AG09309 (cell line): ENCODE data around the gene ANGPTL8.

Experiments
- DNase-seq: peaks from one replicate; pipeline ENCODE4 v3.0.0-alpha.2; 2010; ENCODE audit warnings: low read depth
- H3K4me3 ChIP-seq: 2 replicates; pipeline ENCODE4 v1.5.1; 2011; ENCODE audit warnings: mild to moderate bottlenecking, low read depth, low read length, moderate library complexity; ENCODE audit not compliant: control insufficient read depth
- CTCF ChIP-seq: IDR thresholded peaks from 2 replicates; pipeline ENCODE4 v1.5.1; 2011; ENCODE audit warnings: mild to moderate bottlenecking, low read depth, low read length, inconsistent platforms; ENCODE audit not compliant: insufficient read depth, control insufficient read depth; ENCODE audit errors: missing control alignments

The ANGPTL8 gene

GRCh38 chr19:11203194-11204075 is 36.0 kb upstream of the ANGPTL8 start:
- no peak overlapping the region for H3K4me3 ChIP-seq
- TF ChIP-seq CTCF, result peak; percentile 97
- DNase-seq, result peak; percentile 67

GRCh38 chr19:11204076-11204602 is 35.3 kb upstream of the ANGPTL8 start:
- no peak for DNase-seq
- no peak overlapping the region for H3K4me3 ChIP-seq
- no peak for TF ChIP-seq CTCF

- H3K4me3 ChIP-seq, result no peak overlapping the region
- DNase-seq, result no peak
- TF ChIP-seq CTCF, result no peak
Measured at GRCh38 chr19:11204943-11205349, 34.5 kb upstream of the ANGPTL8 start.

- no peak overlapping the region for H3K4me3 ChIP-seq
- DNase-seq, result no peak
- no peak for TF ChIP-seq CTCF
Measured at GRCh38 chr19:11205939-11206570, 33.4 kb upstream of the ANGPTL8 start.

GRCh38 chr19:11208561-11209471 is 30.6 kb upstream of the ANGPTL8 start:
- DNase-seq, result no peak
- no peak for TF ChIP-seq CTCF
- no peak overlapping the region for H3K4me3 ChIP-seq
